Activated CD4-positive, alpha-beta memory T cell treated with anti-CD3 and anti-CD28 coated beads for 36 hours (primary cell): Measurements from ENCODE around the gene CD68. TPM values are rescaled to one million over a fixed set of nuclear protein-coding genes. Genes with fewer than 3 reads are reported as not detected.

Experiments used
- CTCF ChIA-PET: fragments of 350-600 bp; sonication (Branson Sonifier 250); formaldehyde crosslinking; loops from one replicate; lab custom pipeline; 2021; ENCODE audit warnings: antibody characterized with exemption, inconsistent platforms; lab: Charles Lee
- POLR2A ChIA-PET: fragments of 350-600 bp; sonication (Branson Sonifier 250); formaldehyde crosslinking; loops from one replicate; lab custom pipeline; 2021; ENCODE audit warnings: antibody characterized with exemption; lab: Charles Lee
- DNase-seq: peaks from one replicate; pipeline ENCODE4 v3.0.0-alpha.2; 2020
- H3K27ac Mint-ChIP-seq: one replicate; pipeline ENCODE4 v1.8.0; 2021; ENCODE audit warnings: mixed read lengths
- H3K27me3 Mint-ChIP-seq: one replicate; pipeline ENCODE4 v1.8.0; 2021; ENCODE audit warnings: mixed read lengths
- H3K36me3 Mint-ChIP-seq: one replicate; pipeline ENCODE4 v1.8.0; 2021; ENCODE audit warnings: mixed read lengths
- H3K4me1 Mint-ChIP-seq: one replicate; pipeline ENCODE4 v1.8.0; 2021; ENCODE audit warnings: low read depth, mixed read lengths
- H3K4me3 Mint-ChIP-seq: one replicate; pipeline ENCODE4 v1.8.0; 2021; ENCODE audit warnings: mild to moderate bottlenecking, mixed read lengths
- H3K9me3 Mint-ChIP-seq: one replicate; pipeline ENCODE4 v1.8.0; 2021; ENCODE audit warnings: mixed read lengths
- intact Hi-C: fragments of 100-400 bp; cut with micrococcal nuclease; formaldehyde crosslinking; loops from one replicate; pipeline ENCODE4 v1.15.1; 2023
- total RNA-seq, 2 experiments: library from RNA; stranded (reverse); gene quantifications; one replicate each; pipeline ENCODE4 v1.2.3, GENCODE V29; 2021

CD68 gene
- total RNA-seq, 2 experiments from 2014 or later: 31.5 to 34.1 TPM

DNA sequence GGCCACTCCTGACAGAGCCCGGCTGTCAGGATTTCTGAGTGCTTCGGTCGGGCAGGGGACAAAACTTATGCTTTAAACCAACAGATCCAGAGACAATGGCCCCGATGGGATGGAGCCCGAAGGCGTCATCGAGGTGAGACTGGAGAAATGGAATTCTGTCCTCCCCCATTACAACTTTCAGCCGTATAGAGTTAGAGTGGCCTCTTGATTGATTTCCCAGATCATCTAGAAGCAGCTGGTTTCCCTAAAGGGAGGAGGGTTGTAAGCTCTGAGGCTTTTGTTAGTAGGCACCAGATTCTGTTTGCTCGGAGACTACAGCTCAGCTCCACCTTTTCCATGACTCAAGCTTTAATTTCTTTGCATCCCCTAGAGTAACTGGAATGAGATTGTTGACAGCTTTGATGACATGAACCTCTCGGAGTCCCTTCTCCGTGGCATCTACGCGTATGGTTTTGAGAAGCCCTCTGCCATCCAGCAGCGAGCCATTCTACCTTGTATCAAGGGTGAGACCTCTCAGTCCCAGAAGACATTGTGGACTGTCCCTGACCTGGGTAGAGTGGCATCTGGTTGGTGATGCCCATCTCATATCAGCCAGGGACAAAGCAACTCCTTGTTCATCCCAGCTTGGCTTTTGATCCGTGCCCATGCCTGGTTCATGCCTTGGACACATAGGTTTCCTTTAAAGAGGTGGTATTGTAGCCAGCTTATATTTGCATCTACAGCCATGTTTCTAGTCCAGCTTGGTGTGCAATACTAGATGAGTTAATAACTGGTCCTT lies 5.1 kb upstream of the CD68 start:
- H3K4me3 Mint-ChIP-seq: peak overlapping the region; percentile 99

GRCh38 chr17:7575481-7575883 lies 4.0 kb upstream of the CD68 start:
- POLR2A ChIA-PET: interaction anchor here (0.7 to 5.9 kb wide), 9 partner anchors 9 to 246 kb away, joined by 3 to 61 read pairs (median 5); partner anchors contain the start of genes ACAP1, MPDU1, NEURL4 and SENP3
- peak overlapping the region; percentile 99 for H3K4me3 Mint-ChIP-seq
- H3K9me3 Mint-ChIP-seq: no peaks in the 10 kb centered on the region
- CTCF ChIA-PET: interaction anchor here (1.0 to 2.5 kb wide), 3 partner anchors 14 to 112 kb away, joined by 3 to 8 read pairs (median 7); partner anchors contain the start of genes TP53 and WRAP53
- peaks cover 71% of the 10 kb centered on the region for H3K36me3 Mint-ChIP-seq
- intact Hi-C loops: no loop called here
- H3K27me3 Mint-ChIP-seq: peaks cover 2% of the 10 kb centered on the region
- peaks cover 73% of the 10 kb centered on the region for H3K4me1 Mint-ChIP-seq
- no peak for DNase-seq
- H3K27ac Mint-ChIP-seq: peak overlapping the region; percentile 77

More for the DNA sequence above, 5.1 kb upstream of the CD68 start:
- intact Hi-C loops: loop anchor here (5.0 kb wide), 1 partner anchor 268 kb away; no protein-coding TSS in a partner anchor
- Mint-ChIP-seq H3K27ac (peak overlapping the region; percentile 77), H3K27me3 (peaks cover 2% of the 10 kb centered on the region), H3K4me1 (peaks cover 63% of the 10 kb centered on the region), H3K9me3 (no peaks in the 10 kb centered on the region), H3K36me3 (peaks cover 67% of the 10 kb centered on the region)
- no peak for DNase-seq
- CTCF ChIA-PET: interaction anchor here (1.4 to 2.5 kb wide), 4 partner anchors 13 to 113 kb away, joined by 4 to 8 read pairs (median 6); partner anchors contain the start of genes SENP3, TP53 and WRAP53
- POLR2A ChIA-PET: interaction anchor here (0.7 to 5.9 kb wide), 13 partner anchors 9 to 266 kb away, joined by 3 to 61 read pairs (median 5); partner anchors contain the start of genes MPDU1, NEURL4, POLR2A and SENP3

DNA sequence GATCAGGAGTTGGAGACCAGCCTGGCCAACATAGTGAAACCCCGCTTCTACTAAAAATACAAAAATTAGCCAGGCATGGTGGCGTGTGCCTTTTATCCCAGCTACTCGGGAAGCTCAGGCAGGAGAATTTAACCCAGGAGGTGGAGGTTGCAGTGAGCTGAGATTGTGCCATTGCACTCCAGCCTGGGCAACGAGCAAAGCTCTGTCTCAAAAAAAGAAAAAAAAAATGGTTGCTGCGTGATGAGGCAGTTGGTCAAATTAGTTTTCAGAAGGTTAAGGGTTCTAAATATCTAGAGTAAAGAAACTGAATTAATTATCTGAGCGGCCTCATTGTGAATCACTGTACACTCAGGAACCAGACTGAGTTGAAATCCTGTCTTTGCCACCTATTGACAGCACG lies 3.5 kb upstream of the CD68 start:
- POLR2A ChIA-PET: interaction anchor here (0.6 to 5.9 kb wide), 9 partner anchors 8 to 247 kb away, joined by 3 to 61 read pairs (median 5); partner anchors contain the start of genes ACAP1, MPDU1, NEURL4 and SENP3
- no peaks in the 10 kb centered on the region for H3K9me3 Mint-ChIP-seq
- peaks cover 2% of the 10 kb centered on the region for H3K27me3 Mint-ChIP-seq
- intact Hi-C loops: no loop called here
- H3K27ac Mint-ChIP-seq: peak overlapping the region; percentile 77
- H3K36me3 Mint-ChIP-seq: peaks cover 72% of the 10 kb centered on the region
- H3K4me3 Mint-ChIP-seq: peak overlapping the region; percentile 99
- H3K4me1 Mint-ChIP-seq: peaks cover 78% of the 10 kb centered on the region
- CTCF ChIA-PET: interaction anchor here (1.0 to 2.5 kb wide), 4 partner anchors 14 to 112 kb away, joined by 3 to 8 read pairs (median 5); partner anchors contain the start of genes TP53 and WRAP53
- no peak for DNase-seq

DNA sequence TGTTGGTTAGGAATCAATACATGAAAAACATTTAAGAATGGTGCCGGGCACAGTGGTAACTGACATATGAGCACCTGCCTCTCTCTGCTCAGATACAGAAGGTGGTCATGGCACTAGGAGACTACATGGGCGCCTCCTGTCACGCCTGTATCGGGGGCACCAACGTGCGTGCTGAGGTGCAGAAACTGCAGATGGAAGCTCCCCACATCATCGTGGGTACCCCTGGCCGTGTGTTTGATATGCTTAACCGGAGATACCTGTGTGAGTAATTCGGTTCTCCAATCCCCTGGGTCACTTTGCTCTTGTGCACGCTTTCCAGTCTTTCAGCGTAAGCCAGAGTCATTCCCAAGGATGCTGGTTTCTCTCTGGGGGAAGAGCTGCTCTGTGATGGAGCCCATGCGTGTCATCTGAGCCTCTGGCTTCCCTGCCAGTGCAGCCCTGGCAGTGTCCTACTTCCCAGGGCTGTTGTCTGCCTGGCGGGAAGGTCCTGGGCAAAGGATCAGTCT lies 3.0 kb upstream of the CD68 start:
- H3K4me3 Mint-ChIP-seq: peak overlapping the region; percentile 12

DNA sequence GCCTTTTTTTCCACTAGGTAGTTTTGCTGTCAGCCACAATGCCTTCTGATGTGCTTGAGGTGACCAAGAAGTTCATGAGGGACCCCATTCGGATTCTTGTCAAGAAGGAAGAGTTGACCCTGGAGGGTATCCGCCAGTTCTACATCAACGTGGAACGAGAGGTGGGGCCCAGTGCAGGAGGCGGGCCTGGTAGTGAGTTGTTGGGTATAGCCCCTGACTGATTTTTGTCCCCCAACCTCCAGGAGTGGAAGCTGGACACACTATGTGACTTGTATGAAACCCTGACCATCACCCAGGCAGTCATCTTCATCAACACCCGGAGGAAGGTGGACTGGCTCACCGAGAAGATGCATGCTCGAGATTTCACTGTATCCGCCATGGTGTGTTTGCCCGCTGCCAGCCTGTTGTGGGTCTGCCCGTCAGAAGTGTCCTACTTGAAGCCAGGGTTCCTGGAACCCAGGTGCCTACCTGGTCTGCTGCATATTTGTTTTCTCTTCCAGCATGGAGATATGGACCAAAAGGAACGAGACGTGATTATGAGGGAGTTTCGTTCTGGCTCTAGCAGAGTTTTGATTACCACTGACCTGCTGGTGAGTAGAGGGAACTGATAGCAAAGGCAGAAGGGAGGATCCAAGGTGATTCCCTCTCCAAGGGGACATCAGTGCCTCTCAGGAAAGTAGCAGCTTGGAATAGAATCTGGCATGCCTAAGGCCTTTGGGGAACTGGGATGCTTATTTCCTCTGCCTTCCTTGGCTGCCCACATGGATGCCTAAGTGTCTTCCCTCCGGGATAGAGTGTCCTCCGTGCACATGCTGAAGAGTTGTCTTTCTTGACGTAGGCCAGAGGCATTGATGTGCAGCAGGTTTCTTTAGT lies 1.9 kb upstream of the CD68 start:
- CTCF ChIA-PET: no interaction called here
- no peak for DNase-seq
- POLR2A ChIA-PET: interaction anchor here (1.0 to 1.3 kb wide), 2 partner anchors 11 to 109 kb away, joined by 3 to 4 read pairs; no protein-coding TSS in a partner anchor
- peaks cover 2% of the 10 kb centered on the region for H3K27me3 Mint-ChIP-seq
- intact Hi-C loops: no loop called here
- H3K4me3 Mint-ChIP-seq: peak overlapping the region; percentile 32
- H3K36me3 Mint-ChIP-seq: peaks cover 73% of the 10 kb centered on the region
- H3K4me1 Mint-ChIP-seq: peaks cover 87% of the 10 kb centered on the region
- H3K27ac Mint-ChIP-seq: peak overlapping the region; percentile 95
- no peaks in the 10 kb centered on the region for H3K9me3 Mint-ChIP-seq

More for the DNA sequence above, 3.0 kb upstream of the CD68 start:
- H3K27me3 Mint-ChIP-seq: peaks cover 2% of the 10 kb centered on the region
- H3K27ac Mint-ChIP-seq: peak overlapping the region; percentile 71
- CTCF ChIA-PET: interaction anchor here (1.0 to 2.5 kb wide), 3 partner anchors 13 to 111 kb away, joined by 3 to 7 read pairs (median 3); partner anchors contain the start of genes TP53 and WRAP53
- DNase-seq: no peak
- peaks cover 80% of the 10 kb centered on the region for H3K4me1 Mint-ChIP-seq
- no peaks in the 10 kb centered on the region for H3K9me3 Mint-ChIP-seq
- peaks cover 75% of the 10 kb centered on the region for H3K36me3 Mint-ChIP-seq
- POLR2A ChIA-PET: interaction anchor here (0.6 to 5.9 kb wide), 7 partner anchors 8 to 266 kb away, joined by 3 to 61 read pairs (median 5); partner anchors contain the start of genes ACAP1, MPDU1, NEURL4 and TP53
- intact Hi-C loops: no loop called here

DNA sequence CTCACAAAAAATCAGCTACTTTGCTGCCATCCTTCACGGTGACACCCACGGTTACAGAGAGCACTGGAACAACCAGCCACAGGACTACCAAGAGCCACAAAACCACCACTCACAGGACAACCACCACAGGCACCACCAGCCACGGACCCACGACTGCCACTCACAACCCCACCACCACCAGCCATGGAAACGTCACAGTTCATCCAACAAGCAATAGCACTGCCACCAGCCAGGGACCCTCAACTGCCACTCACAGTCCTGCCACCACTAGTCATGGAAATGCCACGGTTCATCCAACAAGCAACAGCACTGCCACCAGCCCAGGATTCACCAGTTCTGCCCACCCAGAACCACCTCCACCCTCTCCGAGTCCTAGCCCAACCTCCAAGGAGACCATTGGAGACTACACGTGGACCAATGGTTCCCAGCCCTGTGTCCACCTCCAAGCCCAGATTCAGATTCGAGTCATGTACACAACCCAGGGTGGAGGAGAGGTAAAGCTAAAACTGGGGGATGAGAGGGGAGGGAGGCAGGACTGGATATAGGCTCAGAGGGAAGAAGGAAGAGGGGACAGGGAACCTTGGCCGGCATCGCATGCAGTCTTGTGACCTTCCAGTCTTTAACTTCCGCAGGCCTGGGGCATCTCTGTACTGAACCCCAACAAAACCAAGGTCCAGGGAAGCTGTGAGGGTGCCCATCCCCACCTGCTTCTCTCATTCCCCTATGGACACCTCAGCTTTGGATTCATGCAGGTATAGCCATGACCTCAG lies 581 bp downstream of the CD68 start:
- H3K27me3 Mint-ChIP-seq: no peaks in the 10 kb centered on the region
- peaks cover 56% of the 10 kb centered on the region for H3K36me3 Mint-ChIP-seq
- no peaks in the 10 kb centered on the region for H3K9me3 Mint-ChIP-seq
- H3K4me1 Mint-ChIP-seq: peaks cover 86% of the 10 kb centered on the region
- peak overlapping the region; percentile 67 for H3K4me3 Mint-ChIP-seq
- POLR2A ChIA-PET: interaction anchor here (1.0 to 2.8 kb wide), 7 partner anchors 8 to 251 kb away, joined by 3 to 24 read pairs (median 3); partner anchors contain the start of genes ACAP1, FXR2, NEURL4 and SENP3
- CTCF ChIA-PET: interaction anchor here (0.6 to 3.1 kb wide), 5 partner anchors 9 to 143 kb away, joined by 3 to 21 read pairs (median 3); partner anchors contain the start of genes SENP3 and SOX15
- intact Hi-C loops: loop anchor here (5.0 kb wide), 1 partner anchor 257 kb away; no protein-coding TSS in a partner anchor
- peak; percentile 59 for DNase-seq
- peak overlapping the region; percentile 95 for H3K27ac Mint-ChIP-seq

DNA sequence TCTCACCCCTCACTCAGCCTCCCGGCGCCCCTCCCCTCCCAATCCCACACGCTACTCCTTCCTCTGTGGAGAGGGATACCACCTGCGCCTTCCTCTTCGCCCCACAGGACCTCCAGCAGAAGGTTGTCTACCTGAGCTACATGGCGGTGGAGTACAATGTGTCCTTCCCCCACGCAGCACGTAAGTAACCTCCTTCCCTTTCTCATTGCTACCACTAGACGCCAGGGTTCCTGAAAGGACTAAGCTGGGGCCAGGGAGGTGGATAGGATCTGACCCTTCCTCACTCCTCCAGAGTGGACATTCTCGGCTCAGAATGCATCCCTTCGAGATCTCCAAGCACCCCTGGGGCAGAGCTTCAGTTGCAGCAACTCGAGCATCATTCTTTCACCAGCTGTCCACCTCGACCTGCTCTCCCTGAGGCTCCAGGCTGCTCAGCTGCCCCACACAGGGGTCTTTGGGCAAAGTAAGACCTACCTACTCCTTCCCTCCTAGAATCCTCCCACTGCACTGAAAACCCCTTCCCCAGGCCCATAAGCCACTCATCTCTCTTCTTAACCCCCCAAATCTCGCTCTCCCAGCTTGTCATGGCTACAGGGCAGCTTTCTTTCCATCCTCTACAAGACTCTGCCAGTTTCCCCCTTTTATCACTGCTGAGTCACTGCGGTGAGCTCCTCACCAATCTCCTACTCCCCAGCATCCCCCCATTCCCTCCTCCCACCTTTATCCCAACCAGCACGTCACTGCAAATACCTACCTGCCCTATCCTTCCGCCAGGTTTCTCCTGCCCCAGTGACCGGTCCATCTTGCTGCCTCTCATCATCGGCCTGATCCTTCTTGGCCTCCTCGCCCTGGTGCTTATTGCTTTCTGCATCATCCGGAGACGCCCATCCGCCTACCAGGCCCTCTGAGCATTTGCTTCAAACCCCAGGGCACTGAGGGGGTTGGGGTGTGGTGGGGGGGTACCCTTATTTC lies 1.5 kb downstream of the CD68 start:
- no peaks in the 10 kb centered on the region for H3K9me3 Mint-ChIP-seq
- intact Hi-C loops: loop anchor here (5.0 kb wide), 1 partner anchor 256 kb away; no protein-coding TSS in a partner anchor
- peaks cover 83% of the 10 kb centered on the region for H3K4me1 Mint-ChIP-seq
- H3K27ac Mint-ChIP-seq: peak overlapping the region; percentile 95
- peak overlapping the region; percentile 67 for H3K4me3 Mint-ChIP-seq
- H3K36me3 Mint-ChIP-seq: peaks cover 48% of the 10 kb centered on the region
- DNase-seq: no peak
- ChIA-PET CTCF (interaction anchor here (0.6 to 3.1 kb wide), 5 partner anchors 8 to 144 kb away, joined by 3 to 21 read pairs (median 3); partner anchors contain the start of genes SENP3 and SOX15), POLR2A (interaction anchor here (1.2 to 2.8 kb wide), 4 partner anchors 8 to 106 kb away, joined by 3 to 24 read pairs (median 3); partner anchors contain the start of genes FXR2, SOX15, TP53 and WRAP53)
- no peaks in the 10 kb centered on the region for H3K27me3 Mint-ChIP-seq

GRCh38 chr17:7582396-7583252 lies 3.2 kb downstream of the CD68 start:
- H3K9me3 Mint-ChIP-seq: no peaks in the 10 kb centered on the region
- no peak for DNase-seq
- H3K36me3 Mint-ChIP-seq: peaks cover 32% of the 10 kb centered on the region
- H3K4me1 Mint-ChIP-seq: peaks cover 66% of the 10 kb centered on the region
- CTCF ChIA-PET: interaction anchor here (1.3 to 7.7 kb wide), 3 partner anchors 22 to 105 kb away, joined by 4 to 57 read pairs (median 30); partner anchors contain the start of genes FXR2, SENP3, TNFSF13 and TP53
- H3K27ac Mint-ChIP-seq: peak overlapping the region; percentile 100
- no peaks in the 10 kb centered on the region for H3K27me3 Mint-ChIP-seq
- intact Hi-C loops: loop anchor here (1.0 to 5.0 kb wide), 3 partner anchors 9 to 255 kb away; no protein-coding TSS in a partner anchor
- H3K4me3 Mint-ChIP-seq: peak overlapping the region; percentile 95
- POLR2A ChIA-PET: interaction anchor here (0.9 to 3.8 kb wide), 10 partner anchors 9 to 269 kb away, joined by 3 to 61 read pairs (median 8); partner anchors contain the start of genes ACAP1, FXR2, POLR2A and TP53
